Right atrium auricular region (tissue), 2 donors: Measurements from ENCODE around the gene NRXN3. TPM values are rescaled to one million over a fixed set of nuclear protein-coding genes. Genes with fewer than 3 reads are reported as not detected.
"Not testable (repeated sequence)": the region's sequence is repeated elsewhere in the genome, so short reads cannot be mapped to it uniquely, and the experiment has no call there.

Experiments
- DNase-seq: peaks from one replicate; pipeline ENCODE4 v3.0.0-alpha.2; 2019; ENCODE audit warnings: low spot score
- H3K27ac ChIP-seq, 2 donors: fragments of 200-600 bp; sonication (generic); 1 replicate in 1 of 2; 2 replicates in 1 of 2; pipeline ENCODE4 v1.5.1; 2016 to 2019
- H3K27me3 ChIP-seq, 2 donors: fragments of 200-600 bp; sonication (generic); one replicate each; pipeline versions ENCODE4 v1.5.1 to v1.6.0; 2017 to 2019
- H3K36me3 ChIP-seq: fragments of 200-600 bp; sonication (generic); one replicate; pipeline ENCODE4 v1.5.1; 2016
- H3K4me1 ChIP-seq, 2 donors: fragments of 200-600 bp; sonication (generic); one replicate each; pipeline versions ENCODE4 v1.5.1 to v1.6.0; 2017 to 2019
- H3K4me3 ChIP-seq, 2 donors: fragments of 200-600 bp; sonication (generic); 1 replicate in 1 of 2; 2 replicates in 1 of 2; pipeline ENCODE4 v1.5.1; 2017 to 2019; ENCODE audit warnings: mild to moderate bottlenecking in 1 of 2, moderate library complexity in 1 of 2
- H3K9me3 ChIP-seq, 2 donors: fragments of 200-600 bp; sonication (generic); one replicate each; pipeline ENCODE4 v1.5.1; 2019
- CTCF ChIP-seq, 2 donors: fragments of 200-600 bp; sonication (generic); IDR thresholded peaks; one replicate each; pipeline ENCODE4 v1.5.1; 2019; ENCODE audit warnings: antibody characterized with exemption in 2 of 2
- total RNA-seq, 2 donors: library from RNA; depleted of rRNA; stranded (reverse); fragments of >200 nt; gene quantifications; one replicate each; pipeline ENCODE4 v1.1.0, GENCODE V29; 2016

NRXN3 gene
- total RNA-seq, 2 donors from 2014 or later: 2.0 to 2.3 TPM

- no peaks in the 10 kb centered on the region for H3K9me3 ChIP-seq
- no peak overlapping the region for H3K4me3 ChIP-seq
- no peak overlapping the region for H3K27ac ChIP-seq
- no peaks in the 10 kb centered on the region for H3K36me3 ChIP-seq
- H3K4me1 ChIP-seq: no peaks in the 10 kb centered on the region
- no peak for TF ChIP-seq CTCF (IDR thresholded peaks at IDR 0.05)
- DNase-seq: no peak
- H3K27me3 ChIP-seq: no peaks in the 10 kb centered on the region
Measured at GRCh38 chr14:78519863-78520262, 349.7 kb downstream of the NRXN3 start.

- H3K36me3 ChIP-seq: no peaks in the 10 kb centered on the region
- no peak overlapping the region for H3K27ac ChIP-seq
- no peaks in the 10 kb centered on the region for H3K9me3 ChIP-seq
- no peak for DNase-seq
- H3K4me3 ChIP-seq: no peak overlapping the region
- no peak for TF ChIP-seq CTCF (IDR thresholded peaks at IDR 0.05)
- H3K4me1 ChIP-seq: no peaks in the 10 kb centered on the region
- H3K27me3 ChIP-seq: no peaks in the 10 kb centered on the region
Measured at GRCh38 chr14:78524196-78524595, 354.0 kb downstream of the NRXN3 start.

- TF ChIP-seq CTCF (IDR thresholded peaks at IDR 0.05): no peak
- no peak overlapping the region for H3K4me3 ChIP-seq
- DNase-seq: no peak
- no peaks in the 10 kb centered on the region for H3K4me1 ChIP-seq
- no peaks in the 10 kb centered on the region for H3K27me3 ChIP-seq
- H3K9me3 ChIP-seq: no peaks in the 10 kb centered on the region
- H3K36me3 ChIP-seq: no peaks in the 10 kb centered on the region
- H3K27ac ChIP-seq: no peak overlapping the region
Measured at GRCh38 chr14:78524766-78525165, 354.6 kb downstream of the NRXN3 start.

GRCh38 chr14:78530078-78530477 lies 359.9 kb downstream of the NRXN3 start:
- Histone ChIP-seq H3K4me3 (no peak overlapping the region), H3K4me1 (no peaks in the 10 kb centered on the region), H3K27me3 (no peaks in the 10 kb centered on the region), H3K27ac (no peak overlapping the region), H3K9me3 (no peaks in the 10 kb centered on the region), H3K36me3 (no peaks in the 10 kb centered on the region)
- no peak for TF ChIP-seq CTCF (IDR thresholded peaks at IDR 0.05)
- DNase-seq: no peak

- no peak overlapping the region for H3K27ac ChIP-seq
- no peaks in the 10 kb centered on the region for H3K27me3 ChIP-seq
- no peak for DNase-seq
- H3K4me3 ChIP-seq: no peak overlapping the region
- H3K4me1 ChIP-seq: no peaks in the 10 kb centered on the region
- TF ChIP-seq CTCF (IDR thresholded peaks at IDR 0.05): no peak
- H3K9me3 ChIP-seq: no peaks in the 10 kb centered on the region
- H3K36me3 ChIP-seq: no peaks in the 10 kb centered on the region
Measured at GRCh38 chr14:78534141-78534540, 364.0 kb downstream of the NRXN3 start.

- no peak for DNase-seq
- no peaks in the 10 kb centered on the region for H3K36me3 ChIP-seq
- no peak overlapping the region for H3K27ac ChIP-seq
- H3K27me3 ChIP-seq: no peaks in the 10 kb centered on the region
- no peaks in the 10 kb centered on the region for H3K9me3 ChIP-seq
- H3K4me3 ChIP-seq: no peak overlapping the region
- TF ChIP-seq CTCF (IDR thresholded peaks at IDR 0.05): no peak
- H3K4me1 ChIP-seq: no peaks in the 10 kb centered on the region
Measured at GRCh38 chr14:78535041-78535440, 364.9 kb downstream of the NRXN3 start.

GRCh38 chr14:78541788-78542187 lies 371.6 kb downstream of the NRXN3 start:
- not testable (repeated sequence) for H3K4me3 ChIP-seq, H3K36me3 ChIP-seq, H3K9me3 ChIP-seq, H3K27me3 ChIP-seq, H3K27ac ChIP-seq, H3K4me1 ChIP-seq, DNase-seq
